Activated CD4-positive, CD25-positive, alpha-beta regulatory T cell (primary cell): ENCODE data around the gene SCAMP1.
"Not testable (repeated sequence)": the region's sequence is repeated elsewhere in the genome, so short reads cannot be mapped to it uniquely, and the experiment has no call there.

Source experiments
- DNase-seq, 4 experiments: peaks; one replicate each; lab custom pipeline; 2025; lab: John Stamatoyannopoulos, UW

SCAMP1 gene

GRCh38 chr5:78420548-78420947 is 60.1 kb downstream of the SCAMP1 start:
- DNase-seq: no peak

- DNase-seq: no peak
Observed at GRCh38 chr5:78424665-78425064, 64.2 kb downstream of the SCAMP1 start.

GRCh38 chr5:78429332-78429980 is 69.0 kb downstream of the SCAMP1 start:
- no peak for DNase-seq

- no peak for DNase-seq
Observed at GRCh38 chr5:78430866-78431265, 70.4 kb downstream of the SCAMP1 start.

- no peak for DNase-seq
Observed at GRCh38 chr5:78433972-78434371, 73.6 kb downstream of the SCAMP1 start.

GRCh38 chr5:78447775-78448424 is 87.5 kb downstream of the SCAMP1 start:
- no peak for DNase-seq

- DNase-seq: no peak
Observed at GRCh38 chr5:78449103-78449502, 88.7 kb downstream of the SCAMP1 start.

GRCh38 chr5:78457507-78457906 is 97.1 kb downstream of the SCAMP1 start:
- not testable (repeated sequence) for DNase-seq

GRCh38 chr5:78458843-78459242 is 98.4 kb downstream of the SCAMP1 start:
- no peak for DNase-seq

- no peak for DNase-seq
Observed at GRCh38 chr5:78467140-78467539, 106.7 kb downstream of the SCAMP1 start.

- DNase-seq: no peak
Observed at GRCh38 chr5:78467752-78468357, 107.4 kb downstream of the SCAMP1 start.

- no peak for DNase-seq
Observed at GRCh38 chr5:78471896-78472295, 111.5 kb downstream of the SCAMP1 start.

GRCh38 chr5:78472469-78473106 is 112.2 kb downstream of the SCAMP1 start:
- DNase-seq: no peak

GRCh38 chr5:78473751-78474150 is 113.3 kb downstream of the SCAMP1 start:
- DNase-seq: no peak

- no peak for DNase-seq
Observed at GRCh38 chr5:78475370-78475769, 115.0 kb downstream of the SCAMP1 start.

- no peak for DNase-seq
Observed at GRCh38 chr5:78476795-78477194, 116.4 kb downstream of the SCAMP1 start.

- DNase-seq: no peak
Observed at GRCh38 chr5:78482948-78483347, 122.5 kb downstream of the SCAMP1 start.

GRCh38 chr5:78483809-78484521 is 123.5 kb downstream of the SCAMP1 start:
- no peak for DNase-seq

- DNase-seq: no peak
Observed at GRCh38 chr5:78486218-78486617, 125.8 kb downstream of the SCAMP1 start.

- DNase-seq: no peak
Observed at GRCh38 chr5:78487846-78488245, 127.4 kb downstream of the SCAMP1 start.

GRCh38 chr5:78490709-78491485 is 130.5 kb downstream of the SCAMP1 start:
- DNase-seq: no peak

- no peak for DNase-seq
Observed at GRCh38 chr5:78492224-78492623, 131.8 kb downstream of the SCAMP1 start.
